ENCODE results near the gene IL1RAPL2. TPM values are rescaled to one million over a fixed set of nuclear protein-coding genes. Genes with fewer than 3 reads are reported as not detected.

The IL1RAPL2 gene
- total RNA-seq, 1 donor from 2014 or later: 1.0 TPM

DNA sequence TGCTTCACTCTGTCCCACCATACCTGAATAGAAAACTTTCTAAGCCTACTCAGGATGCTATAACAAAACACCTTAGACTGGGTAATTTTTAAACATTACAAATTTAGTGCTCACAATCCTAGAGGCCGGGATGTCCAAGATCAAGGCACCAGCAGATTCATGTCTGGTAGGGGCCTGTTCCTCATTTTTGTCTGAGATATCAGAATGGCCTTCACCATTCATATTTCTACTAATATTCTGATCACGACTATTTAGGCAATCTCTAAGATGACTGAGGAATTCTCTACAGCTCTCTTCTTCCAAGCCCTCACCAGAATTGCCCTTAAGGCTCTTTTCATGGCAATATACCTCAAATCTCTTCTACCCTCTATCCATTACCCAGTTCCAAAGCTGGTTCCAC is 1178.9 kb downstream of the IL1RAPL2 start:
- H3K4me3 ChIP-seq (ENCODE audit: low read length in 3 of 3): no peak overlapping the region
- H3K36me3 ChIP-seq (ENCODE audit: control insufficient read depth in 3 of 3, insufficient read depth in 3 of 3, low read length in 3 of 3): no peaks in the 10 kb centered on the region

DNA sequence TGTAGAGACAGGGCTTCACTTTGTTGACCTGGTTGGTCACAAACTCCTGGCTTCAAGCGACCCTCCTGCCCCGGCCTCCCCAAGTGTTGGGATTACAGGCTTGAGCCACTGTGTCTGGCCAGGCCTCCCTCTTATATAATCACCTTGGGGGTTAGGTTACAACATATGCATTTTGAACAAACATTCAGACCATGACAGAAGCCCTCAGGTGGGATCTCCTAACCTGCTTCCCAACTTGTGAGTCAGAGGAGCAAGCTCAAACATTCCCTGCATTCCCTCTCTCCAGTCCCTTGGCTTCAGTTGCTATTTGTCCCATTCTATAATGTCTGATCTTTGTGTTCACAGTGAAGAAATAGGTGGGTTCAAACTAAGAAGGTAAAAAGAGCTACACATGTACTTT is 1179.9 kb downstream of the IL1RAPL2 start:
- Histone ChIP-seq H3K27me3 (ENCODE audit: control insufficient read depth in 3 of 3, insufficient read depth in 3 of 3, low read length in 3 of 3) (peaks cover 0 to 3% (median 0%) of the 10 kb centered on the region in 3 donors), H3K4me3 (ENCODE audit: low read length in 3 of 3) (no peak overlapping the region), H3K36me3 (ENCODE audit: control insufficient read depth in 3 of 3, insufficient read depth in 3 of 3, low read length in 3 of 3) (no peaks in the 10 kb centered on the region), H3K9me3 (ENCODE audit: control insufficient read depth in 3 of 3, low read length in 3 of 3) (no peaks in the 10 kb centered on the region), H3K9ac (ENCODE audit: low read depth in 1 of 3, low read length in 3 of 3) (no peak overlapping the region), H3K27ac (ENCODE audit: low read depth, low read length) (no peak overlapping the region), H3K4me1 (ENCODE audit: control insufficient read depth in 3 of 3, insufficient read depth in 3 of 3, low read length in 3 of 3) (no peaks in the 10 kb centered on the region)

More for the DNA sequence above, 1178.9 kb downstream of the IL1RAPL2 start:
- Histone ChIP-seq H3K9ac (ENCODE audit: low read depth in 1 of 3, low read length in 3 of 3) (no peak overlapping the region), H3K27ac (ENCODE audit: low read depth, low read length) (no peak overlapping the region), H3K27me3 (ENCODE audit: control insufficient read depth in 3 of 3, insufficient read depth in 3 of 3, low read length in 3 of 3) (peaks cover 0 to 3% (median 0%) of the 10 kb centered on the region in 3 donors), H3K4me1 (ENCODE audit: control insufficient read depth in 3 of 3, insufficient read depth in 3 of 3, low read length in 3 of 3) (no peaks in the 10 kb centered on the region), H3K9me3 (ENCODE audit: control insufficient read depth in 3 of 3, low read length in 3 of 3) (no peaks in the 10 kb centered on the region)

DNA sequence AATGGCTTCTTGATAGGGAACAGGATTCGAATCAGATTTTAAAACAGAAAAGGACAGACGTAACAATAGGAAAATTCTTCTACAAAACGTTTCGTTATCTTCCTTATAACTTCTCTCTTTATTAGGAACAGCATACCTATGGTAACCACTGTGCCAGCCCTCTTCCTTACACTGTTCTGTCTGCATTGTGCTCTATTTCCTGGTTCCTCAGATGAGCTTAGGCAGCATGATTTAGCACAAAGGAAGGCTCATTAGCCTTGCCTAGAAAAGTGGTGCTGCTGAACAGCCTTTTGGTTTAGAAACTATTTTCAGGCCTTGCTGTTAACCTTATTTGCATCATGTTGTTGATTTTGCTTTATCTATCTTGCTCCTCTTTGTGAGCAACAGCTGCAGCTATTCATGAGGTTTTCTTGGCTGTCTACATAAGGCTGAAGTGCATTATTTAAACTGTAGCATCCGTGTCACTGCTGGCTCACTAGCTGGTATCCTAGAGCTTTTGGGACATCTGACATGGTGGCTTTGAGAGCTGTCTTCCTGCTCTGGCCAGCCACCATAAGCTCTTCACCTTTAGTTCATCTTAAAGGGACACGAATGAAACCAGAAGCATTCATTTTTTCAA is 1186.4 kb downstream of the IL1RAPL2 start:
- H3K9ac ChIP-seq (ENCODE audit: low read depth in 1 of 3, low read length in 3 of 3): no peak overlapping the region
- H3K9me3 ChIP-seq (ENCODE audit: control insufficient read depth in 3 of 3, low read length in 3 of 3): no peaks in the 10 kb centered on the region
- H3K4me3 ChIP-seq (ENCODE audit: low read length in 3 of 3): no peak overlapping the region
- no peak overlapping the region for H3K27ac ChIP-seq (ENCODE audit: low read depth, low read length)
- H3K27me3 ChIP-seq (ENCODE audit: control insufficient read depth in 3 of 3, insufficient read depth in 3 of 3, low read length in 3 of 3): no peaks in the 10 kb centered on the region
- no peaks in the 10 kb centered on the region for H3K36me3 ChIP-seq (ENCODE audit: control insufficient read depth in 3 of 3, insufficient read depth in 3 of 3, low read length in 3 of 3)
- H3K4me1 ChIP-seq (ENCODE audit: control insufficient read depth in 3 of 3, insufficient read depth in 3 of 3, low read length in 3 of 3): no peaks in the 10 kb centered on the region

DNA sequence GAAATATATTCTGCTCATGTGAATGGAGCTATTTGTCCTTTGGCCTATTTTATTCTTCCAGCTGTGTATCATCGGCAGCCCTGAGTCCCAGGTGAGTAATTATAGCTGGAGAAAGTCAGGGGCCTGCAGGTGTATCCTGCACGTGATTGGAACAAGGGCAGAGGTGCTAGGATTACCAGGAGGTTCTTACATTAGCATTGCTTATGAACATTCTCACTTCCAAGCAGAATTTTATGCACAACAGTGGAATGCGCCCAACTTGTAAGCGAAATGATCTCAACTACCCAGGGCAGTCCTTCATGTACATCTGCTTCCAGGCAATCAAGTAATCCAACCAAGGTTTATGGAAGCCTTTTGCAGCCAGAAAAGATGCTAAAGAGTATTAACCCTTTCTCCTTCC is 1187.4 kb downstream of the IL1RAPL2 start:
- H3K27ac ChIP-seq (ENCODE audit: low read depth, low read length): no peak overlapping the region
- H3K4me1 ChIP-seq (ENCODE audit: control insufficient read depth in 3 of 3, insufficient read depth in 3 of 3, low read length in 3 of 3): no peaks in the 10 kb centered on the region
- no peaks in the 10 kb centered on the region for H3K27me3 ChIP-seq (ENCODE audit: control insufficient read depth in 3 of 3, insufficient read depth in 3 of 3, low read length in 3 of 3)
- no peak overlapping the region for H3K4me3 ChIP-seq (ENCODE audit: low read length in 3 of 3)
- H3K9ac ChIP-seq (ENCODE audit: low read depth in 1 of 3, low read length in 3 of 3): no peak overlapping the region
- H3K36me3 ChIP-seq (ENCODE audit: control insufficient read depth in 3 of 3, insufficient read depth in 3 of 3, low read length in 3 of 3): no peaks in the 10 kb centered on the region
- no peaks in the 10 kb centered on the region for H3K9me3 ChIP-seq (ENCODE audit: control insufficient read depth in 3 of 3, low read length in 3 of 3)

DNA sequence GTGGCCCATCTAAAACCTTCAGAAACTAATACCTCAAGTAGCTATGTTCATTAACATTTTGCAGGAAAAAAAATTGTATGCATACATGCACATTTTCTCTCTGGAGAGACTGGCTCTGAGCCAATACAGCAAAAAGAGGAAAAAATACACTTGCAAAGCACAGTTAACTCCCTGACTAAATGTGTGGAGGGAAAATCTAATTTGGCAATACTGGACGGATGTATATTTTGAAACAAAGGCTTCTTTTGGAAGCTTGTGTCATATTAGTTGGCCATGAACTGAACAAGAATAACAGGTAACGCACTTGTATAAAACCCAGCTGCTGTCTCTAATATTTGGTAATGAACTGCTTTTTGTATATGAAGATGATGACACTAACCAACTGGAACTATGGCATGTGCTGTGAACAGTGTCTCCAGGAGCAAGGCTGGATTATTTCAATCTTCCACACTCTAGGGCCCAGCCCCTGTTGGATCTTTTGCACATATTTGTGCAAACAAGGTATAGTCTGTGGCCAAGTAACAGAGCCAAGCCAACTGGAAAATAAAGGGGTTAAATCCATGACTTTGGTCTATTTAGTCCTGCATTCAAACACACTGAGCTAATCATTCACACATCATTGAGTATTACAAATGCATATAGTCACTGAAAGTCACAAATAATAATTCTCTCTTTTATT is 1188.4 kb downstream of the IL1RAPL2 start:
- H3K9me3 ChIP-seq (ENCODE audit: control insufficient read depth in 3 of 3, low read length in 3 of 3): no peaks in the 10 kb centered on the region
- H3K4me1 ChIP-seq (ENCODE audit: control insufficient read depth in 3 of 3, insufficient read depth in 3 of 3, low read length in 3 of 3): no peaks in the 10 kb centered on the region
- H3K36me3 ChIP-seq (ENCODE audit: control insufficient read depth in 3 of 3, insufficient read depth in 3 of 3, low read length in 3 of 3): no peaks in the 10 kb centered on the region
- H3K9ac ChIP-seq (ENCODE audit: low read depth in 1 of 3, low read length in 3 of 3): no peak overlapping the region
- H3K4me3 ChIP-seq (ENCODE audit: low read length in 3 of 3): no peak overlapping the region
- H3K27ac ChIP-seq (ENCODE audit: low read depth, low read length): no peak overlapping the region
- H3K27me3 ChIP-seq (ENCODE audit: control insufficient read depth in 3 of 3, insufficient read depth in 3 of 3, low read length in 3 of 3): no peaks in the 10 kb centered on the region

DNA sequence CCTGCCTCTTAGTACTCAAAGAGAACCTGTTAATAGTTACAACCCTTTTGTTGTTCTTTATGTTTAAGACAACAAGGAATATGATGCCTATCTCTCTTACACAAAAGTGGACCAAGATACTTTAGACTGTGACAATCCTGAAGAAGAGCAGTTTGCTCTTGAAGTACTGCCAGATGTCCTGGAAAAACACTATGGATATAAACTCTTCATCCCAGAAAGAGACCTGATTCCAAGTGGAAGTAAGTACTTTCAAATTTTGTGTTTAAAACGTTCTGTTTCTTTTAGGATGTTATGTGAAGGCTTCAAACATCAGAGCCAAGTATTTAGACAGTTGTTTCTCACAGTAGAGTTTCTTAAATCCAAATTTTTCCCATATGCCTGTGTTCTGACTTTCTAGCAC is 1189.1 kb downstream of the IL1RAPL2 start:
- no peaks in the 10 kb centered on the region for H3K27me3 ChIP-seq (ENCODE audit: control insufficient read depth in 3 of 3, insufficient read depth in 3 of 3, low read length in 3 of 3)

DNA sequence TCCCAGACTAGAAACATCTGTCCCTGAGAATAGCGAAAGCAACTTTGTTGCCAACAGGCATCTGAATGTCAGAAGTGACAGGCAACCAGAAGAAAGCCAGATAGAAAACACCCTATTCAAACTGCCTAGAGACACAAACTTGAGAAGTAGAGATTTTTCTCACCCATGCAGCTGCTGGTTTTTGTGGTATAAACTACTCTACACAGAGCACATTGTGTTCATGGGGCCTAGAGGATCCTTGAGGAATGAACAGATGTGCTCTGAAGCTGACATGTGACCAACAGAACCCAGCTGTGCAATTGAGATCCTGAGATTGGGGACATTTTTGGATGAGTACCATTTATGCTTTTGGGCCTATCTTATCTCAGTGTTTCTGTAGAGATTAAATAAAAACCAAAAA is 1192.8 kb downstream of the IL1RAPL2 start:
- H3K27me3 ChIP-seq (ENCODE audit: control insufficient read depth in 3 of 3, insufficient read depth in 3 of 3, low read length in 3 of 3): peaks cover 0 to 2% (median 0%) of the 10 kb centered on the region in 3 donors
- no peak overlapping the region for H3K27ac ChIP-seq (ENCODE audit: low read depth, low read length)
- H3K9me3 ChIP-seq (ENCODE audit: control insufficient read depth in 3 of 3, low read length in 3 of 3): no peaks in the 10 kb centered on the region
- H3K36me3 ChIP-seq (ENCODE audit: control insufficient read depth in 3 of 3, insufficient read depth in 3 of 3, low read length in 3 of 3): no peaks in the 10 kb centered on the region
- H3K9ac ChIP-seq (ENCODE audit: low read depth in 1 of 3, low read length in 3 of 3): no peak overlapping the region
- no peak overlapping the region for H3K4me3 ChIP-seq (ENCODE audit: low read length in 3 of 3)
- no peaks in the 10 kb centered on the region for H3K4me1 ChIP-seq (ENCODE audit: control insufficient read depth in 3 of 3, insufficient read depth in 3 of 3, low read length in 3 of 3)

More for the DNA sequence above, 1189.1 kb downstream of the IL1RAPL2 start:
- no peaks in the 10 kb centered on the region for H3K9me3 ChIP-seq (ENCODE audit: control insufficient read depth in 3 of 3, low read length in 3 of 3)
- H3K4me1 ChIP-seq (ENCODE audit: control insufficient read depth in 3 of 3, insufficient read depth in 3 of 3, low read length in 3 of 3): no peaks in the 10 kb centered on the region
- no peak overlapping the region for H3K27ac ChIP-seq (ENCODE audit: low read depth, low read length)
- no peak overlapping the region for H3K9ac ChIP-seq (ENCODE audit: low read depth in 1 of 3, low read length in 3 of 3)
- no peaks in the 10 kb centered on the region for H3K36me3 ChIP-seq (ENCODE audit: control insufficient read depth in 3 of 3, insufficient read depth in 3 of 3, low read length in 3 of 3)
- no peak overlapping the region for H3K4me3 ChIP-seq (ENCODE audit: low read length in 3 of 3)

DNA sequence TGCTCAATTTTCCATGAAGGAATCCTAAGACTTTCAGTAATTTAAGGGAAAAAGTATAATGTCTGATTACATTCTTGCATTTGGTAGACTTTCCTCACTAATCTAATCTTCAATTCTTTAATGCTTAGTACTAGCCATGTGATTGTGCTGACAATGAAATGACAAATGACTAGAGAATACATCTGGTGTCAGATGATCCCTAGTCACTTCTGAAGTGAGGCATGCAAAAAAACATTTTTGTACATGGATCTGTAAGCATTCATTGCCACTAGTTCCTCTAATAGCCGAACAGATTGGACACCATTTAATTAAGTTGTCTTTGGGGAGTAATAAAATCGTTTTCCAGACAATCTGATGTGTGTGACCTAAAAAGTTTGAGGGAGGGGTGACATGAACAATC is 1193.6 kb downstream of the IL1RAPL2 start:
- Histone ChIP-seq H3K27ac (ENCODE audit: low read depth, low read length) (no peak overlapping the region), H3K9me3 (ENCODE audit: control insufficient read depth in 3 of 3, low read length in 3 of 3) (no peaks in the 10 kb centered on the region), H3K27me3 (ENCODE audit: control insufficient read depth in 3 of 3, insufficient read depth in 3 of 3, low read length in 3 of 3) (peaks cover 0 to 2% (median 0%) of the 10 kb centered on the region in 3 donors), H3K4me3 (ENCODE audit: low read length in 3 of 3) (no peak overlapping the region), H3K4me1 (ENCODE audit: control insufficient read depth in 3 of 3, insufficient read depth in 3 of 3, low read length in 3 of 3) (no peaks in the 10 kb centered on the region), H3K9ac (ENCODE audit: low read depth in 1 of 3, low read length in 3 of 3) (no peak overlapping the region), H3K36me3 (ENCODE audit: control insufficient read depth in 3 of 3, insufficient read depth in 3 of 3, low read length in 3 of 3) (no peaks in the 10 kb centered on the region)

DNA sequence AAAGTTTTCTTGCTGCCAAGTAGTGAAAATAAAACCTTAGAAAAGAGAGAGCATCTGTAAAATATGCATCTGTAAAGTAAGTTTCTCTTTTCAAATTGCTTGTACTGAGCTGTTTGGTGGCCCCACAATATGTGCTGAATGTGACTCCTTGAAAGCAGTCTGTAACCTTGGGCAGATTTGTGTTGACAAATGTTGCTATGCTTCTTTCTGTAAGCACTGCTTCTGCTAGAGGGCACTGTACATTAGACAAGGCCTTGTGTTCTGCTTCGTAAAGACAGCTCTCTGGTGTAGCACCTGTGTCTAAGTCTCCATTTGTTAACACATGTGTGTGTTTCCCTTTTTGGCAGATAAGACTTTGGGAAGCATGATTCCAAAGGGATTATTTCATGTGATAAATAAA is 1199.7 kb downstream of the IL1RAPL2 start:
- Histone ChIP-seq H3K27me3 (ENCODE audit: control insufficient read depth in 3 of 3, insufficient read depth in 3 of 3, low read length in 3 of 3) (peaks cover 0 to 3% (median 0%) of the 10 kb centered on the region in 3 donors), H3K27ac (ENCODE audit: low read depth, low read length) (no peak overlapping the region), H3K36me3 (ENCODE audit: control insufficient read depth in 3 of 3, insufficient read depth in 3 of 3, low read length in 3 of 3) (no peaks in the 10 kb centered on the region), H3K9me3 (ENCODE audit: control insufficient read depth in 3 of 3, low read length in 3 of 3) (no peaks in the 10 kb centered on the region), H3K4me3 (ENCODE audit: low read length in 3 of 3) (no peak overlapping the region), H3K4me1 (ENCODE audit: control insufficient read depth in 3 of 3, insufficient read depth in 3 of 3, low read length in 3 of 3) (no peaks in the 10 kb centered on the region), H3K9ac (ENCODE audit: low read depth in 1 of 3, low read length in 3 of 3) (no peak overlapping the region)

DNA sequence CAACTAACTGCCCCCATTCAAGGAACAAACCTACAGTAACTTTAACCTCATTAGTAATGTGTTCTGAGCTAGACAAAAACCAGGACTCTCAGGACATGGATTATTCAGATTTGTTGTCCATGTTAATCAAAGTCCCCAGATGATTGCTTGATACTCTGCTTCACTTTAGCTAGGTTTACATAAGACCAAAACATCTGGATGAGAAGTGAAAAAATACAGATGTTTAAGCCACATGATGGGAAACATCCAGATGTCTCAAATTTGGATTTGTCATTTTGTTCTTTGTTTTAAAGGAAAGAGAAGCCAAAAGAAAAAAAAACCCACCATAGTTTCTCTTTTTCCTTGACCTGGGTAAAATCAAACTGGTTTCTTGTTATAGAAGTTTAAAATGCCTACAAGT is 1207.8 kb downstream of the IL1RAPL2 start:
- peaks cover 0 to 6% (median 0%) of the 10 kb centered on the region in 3 donors for H3K27me3 ChIP-seq (ENCODE audit: control insufficient read depth in 3 of 3, insufficient read depth in 3 of 3, low read length in 3 of 3)
- no peaks in the 10 kb centered on the region for H3K4me1 ChIP-seq (ENCODE audit: control insufficient read depth in 3 of 3, insufficient read depth in 3 of 3, low read length in 3 of 3)
- H3K36me3 ChIP-seq (ENCODE audit: control insufficient read depth in 3 of 3, insufficient read depth in 3 of 3, low read length in 3 of 3): no peaks in the 10 kb centered on the region
- no peak overlapping the region for H3K27ac ChIP-seq (ENCODE audit: low read depth, low read length)
- H3K9ac ChIP-seq (ENCODE audit: low read depth in 1 of 3, low read length in 3 of 3): no peak overlapping the region
- no peaks in the 10 kb centered on the region for H3K9me3 ChIP-seq (ENCODE audit: control insufficient read depth in 3 of 3, low read length in 3 of 3)
- H3K4me3 ChIP-seq (ENCODE audit: low read length in 3 of 3): no peak overlapping the region

Data from skeletal muscle tissue (tissue), 4 donors.